OCI-LY3 (cell line): ENCODE measurements around the gene ARHGAP29.

Experiments used
- EZH2phosphoT487 ChIP-seq: fragments of 200-600 bp; shearing (Covaris generic); IDR thresholded peaks from 2 replicates; pipeline ENCODE4 v1.6.1; 2018; ENCODE audit warnings: antibody characterized with exemption, mixed run types, low read depth
- TF ChIP-seq, protein P1 (sequence below): fragments of 200-600, 300-600 bp; sonication (generic); IDR thresholded peaks from 2 replicates; pipeline ENCODE4 v1.5.1; 2014; ENCODE audit warnings: antibody characterized with exemption, low read length, low read depth

DNA sequence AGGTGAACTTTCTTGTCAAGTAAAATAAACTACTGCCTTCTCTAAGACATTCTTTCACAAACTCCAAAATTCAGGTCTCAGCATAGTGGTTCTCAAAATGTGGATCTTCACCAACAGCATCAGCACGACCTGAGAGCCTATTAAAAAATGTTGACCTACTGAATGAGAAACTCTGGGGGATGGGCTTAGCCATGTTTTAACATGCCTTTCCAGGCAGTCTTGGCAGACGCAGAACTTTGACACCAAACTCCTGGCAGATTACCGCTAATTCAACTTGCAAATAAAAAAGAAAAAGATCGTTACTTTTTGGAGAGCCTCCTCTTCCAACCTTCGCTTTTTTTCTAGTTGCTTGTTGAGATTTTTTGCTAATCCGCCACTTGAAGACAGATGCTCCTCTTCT lies 35.1 kb downstream of the ARHGAP29 start:
- TF ChIP-seq, protein P1, sequence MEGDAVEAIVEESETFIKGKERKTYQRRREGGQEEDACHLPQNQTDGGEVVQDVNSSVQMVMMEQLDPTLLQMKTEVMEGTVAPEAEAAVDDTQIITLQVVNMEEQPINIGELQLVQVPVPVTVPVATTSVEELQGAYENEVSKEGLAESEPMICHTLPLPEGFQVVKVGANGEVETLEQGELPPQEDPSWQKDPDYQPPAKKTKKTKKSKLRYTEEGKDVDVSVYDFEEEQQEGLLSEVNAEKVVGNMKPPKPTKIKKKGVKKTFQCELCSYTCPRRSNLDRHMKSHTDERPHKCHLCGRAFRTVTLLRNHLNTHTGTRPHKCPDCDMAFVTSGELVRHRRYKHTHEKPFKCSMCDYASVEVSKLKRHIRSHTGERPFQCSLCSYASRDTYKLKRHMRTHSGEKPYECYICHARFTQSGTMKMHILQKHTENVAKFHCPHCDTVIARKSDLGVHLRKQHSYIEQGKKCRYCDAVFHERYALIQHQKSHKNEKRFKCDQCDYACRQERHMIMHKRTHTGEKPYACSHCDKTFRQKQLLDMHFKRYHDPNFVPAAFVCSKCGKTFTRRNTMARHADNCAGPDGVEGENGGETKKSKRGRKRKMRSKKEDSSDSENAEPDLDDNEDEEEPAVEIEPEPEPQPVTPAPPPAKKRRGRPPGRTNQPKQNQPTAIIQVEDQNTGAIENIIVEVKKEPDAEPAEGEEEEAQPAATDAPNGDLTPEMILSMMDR = no peak
- no peak for TF ChIP-seq EZH2phosphoT487
